Measurements from ENCODE around the gene MAP4K3. TPM values are rescaled to one million over a fixed set of nuclear protein-coding genes. Genes with fewer than 3 reads are reported as not detected.

Gene MAP4K3
- total RNA-seq: 50.2 and 180 TPM in 2 replicates

DNA sequence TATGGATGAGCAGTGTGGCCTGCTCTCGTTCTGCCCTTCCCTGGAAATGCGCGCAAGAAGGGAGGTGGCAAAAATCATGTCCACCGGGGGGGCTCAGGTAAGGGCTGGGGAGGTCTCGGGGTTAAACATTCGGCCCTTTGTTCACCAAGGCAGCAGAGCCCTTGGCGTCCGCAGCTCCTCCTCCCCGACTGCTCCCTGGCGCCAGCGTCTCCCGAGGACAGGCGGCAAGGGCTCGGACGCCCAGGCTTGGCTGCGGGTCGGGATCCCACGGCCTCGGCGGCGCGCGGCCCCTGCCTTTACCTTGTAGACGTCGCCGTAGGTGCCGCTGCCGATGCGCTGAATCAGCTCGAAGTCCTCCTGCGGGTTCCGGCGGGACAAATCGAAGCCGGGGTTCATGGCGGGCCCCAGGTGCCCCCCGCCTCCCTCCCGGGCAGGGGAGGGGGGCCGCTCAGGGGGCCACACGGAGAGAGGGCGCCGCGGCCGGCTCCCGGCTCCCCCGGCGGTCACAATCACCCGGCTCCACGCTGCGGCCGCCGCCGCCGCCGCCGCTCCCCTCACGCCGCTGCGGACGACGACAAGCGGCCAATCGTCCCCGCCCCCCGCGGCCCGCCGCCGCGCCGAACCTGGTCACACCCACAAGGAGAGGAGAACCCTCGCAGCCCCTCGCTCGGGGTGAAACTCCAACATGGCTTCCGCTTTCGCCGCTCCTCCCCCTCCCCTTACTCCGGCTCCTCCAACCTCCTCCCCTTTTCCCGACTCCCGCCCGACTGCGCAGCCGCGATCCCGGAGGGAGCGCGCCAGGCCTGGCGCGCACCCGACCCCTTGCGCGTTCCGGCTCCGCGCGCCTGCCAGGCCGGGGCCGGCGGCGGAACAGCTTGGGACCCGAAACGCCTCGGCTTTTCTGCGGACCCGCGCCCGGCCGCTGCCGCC lies at the start of gene MAP4K3:
MAP4K3 (minus strand) TSS at position 694 of the 930 bp plus-strand sequence; CDS start at position 396, 298 bp downstream.

DNA sequence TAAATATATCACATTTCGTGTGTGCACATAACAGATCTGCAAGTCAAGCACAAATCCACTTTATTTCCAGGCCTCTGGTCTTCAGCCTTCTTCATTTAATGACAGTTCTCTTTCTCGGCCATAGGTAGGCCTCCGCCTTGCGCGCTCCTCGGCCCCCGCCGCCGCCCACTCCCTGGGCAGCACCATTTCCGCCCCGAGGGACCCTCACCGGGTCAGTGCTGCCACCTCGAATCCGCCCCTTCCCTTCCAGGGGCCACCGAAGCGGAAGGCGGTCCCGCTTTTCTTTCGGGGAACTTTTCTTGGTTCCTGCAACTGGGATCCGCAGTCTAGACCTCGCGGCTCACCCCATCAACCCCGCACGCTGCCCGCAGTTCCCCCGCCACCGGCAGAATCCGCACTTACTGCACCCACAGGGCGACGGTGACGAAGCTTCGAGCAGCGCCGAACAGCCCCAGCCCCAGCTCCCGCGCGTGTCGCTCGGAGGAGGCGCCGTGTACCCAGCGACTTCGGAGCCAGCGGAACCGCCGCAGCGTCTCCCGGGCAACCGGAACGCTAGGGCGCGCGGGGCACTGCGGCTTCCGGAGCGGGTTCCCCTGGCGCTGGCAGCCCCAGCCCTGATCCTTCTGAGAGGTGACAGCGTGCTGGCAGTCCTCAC lies 193.5 kb downstream of the MAP4K3 start, which contains the start of gene CDKL4:
CDKL4 (minus strand) TSS at position 502 of the 655 bp plus-strand sequence.

Other genes starting within 250 kb of the MAP4K3 start
- 0.78 and 3.3 TPM in 2 replicates for gene CDKL4, start 193.3 kb downstream of the MAP4K3 start, total RNA-seq
- 0.30 and 0.92 TPM in 2 replicates for gene TMEM178A, start 228.6 kb upstream of the MAP4K3 start, total RNA-seq